ENCODE data around the gene ITPKB.

The ITPKB gene

DNA sequence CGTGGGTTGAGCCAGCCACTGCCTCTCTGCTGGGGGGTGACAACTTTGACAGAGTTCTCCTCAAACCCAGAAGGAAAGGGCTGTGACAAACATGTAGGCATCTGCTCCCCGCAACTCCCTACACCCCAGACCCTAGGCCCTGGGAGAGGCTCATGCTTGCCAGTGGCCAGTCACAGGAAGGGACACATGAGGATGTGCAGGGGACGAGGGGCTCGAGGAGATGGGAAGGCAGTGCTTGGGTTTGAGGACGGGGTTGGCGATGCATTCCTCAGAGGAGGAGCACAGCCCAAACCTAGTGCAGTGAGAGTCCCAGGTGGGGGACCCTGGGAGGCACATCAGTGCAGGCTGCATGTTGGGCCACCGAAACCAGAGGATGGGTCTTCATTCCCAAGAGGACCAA, 128.4 kb downstream of the ITPKB start:
- no peak for DNase-seq (ENCODE audit: low read depth)
- no peak for TF ChIP-seq MAX (IDR thresholded peaks at IDR 0.05; ENCODE audit: low read depth, low read length)
- TF ChIP-seq POLR2A (IDR thresholded peaks at IDR 0.05; ENCODE audit: extremely low read depth, insufficient read length), result no peak
- TF ChIP-seq CTCF (IDR thresholded peaks at IDR 0.05; ENCODE audit: low read depth, low read length), result no peak
- TF ChIP-seq MYC (IDR thresholded peaks at IDR 0.05; ENCODE audit: low read depth, low read length), result no peak
- H3K4me3 ChIP-seq (ENCODE audit: low read depth, low read length), result no peak overlapping the region

DNA sequence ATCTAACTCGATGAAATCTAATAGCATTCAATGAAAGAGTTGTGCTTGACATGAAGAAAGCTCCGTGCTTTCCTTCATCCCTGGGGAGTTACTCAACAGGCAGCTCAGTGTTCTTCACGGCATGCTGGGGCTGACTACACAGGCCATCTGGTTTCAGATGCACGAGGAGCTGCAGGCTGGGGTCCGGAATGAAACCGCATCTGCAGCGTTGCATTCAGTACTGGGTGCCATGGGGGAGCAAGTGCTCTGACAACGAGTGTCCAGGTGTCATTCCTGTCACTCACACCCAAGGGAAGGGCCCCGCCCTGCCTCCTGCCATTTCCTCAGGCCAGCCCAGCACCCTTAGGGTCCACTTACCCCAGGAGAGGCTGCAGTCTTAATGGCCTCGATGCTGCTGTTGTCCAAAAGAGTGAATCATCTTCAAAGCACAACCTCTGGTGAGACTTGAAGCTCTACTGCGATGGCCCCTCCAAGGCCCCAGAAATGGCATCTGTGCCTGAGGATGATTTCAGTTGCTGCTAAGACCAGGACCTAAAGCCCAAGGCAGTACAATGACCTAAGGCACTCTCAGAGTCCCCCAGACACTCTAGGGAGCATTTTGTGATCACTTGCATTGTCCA, 129.1 kb downstream of the ITPKB start:
- DNase-seq (ENCODE audit: low read depth), result peak; percentile 52

GRCh38 chr1:226608699-226609505, 130.2 kb downstream of the ITPKB start:
- TF ChIP-seq CTCF (IDR thresholded peaks at IDR 0.05; ENCODE audit: low read depth, low read length) (peak; percentile 85), POLR2A (IDR thresholded peaks at IDR 0.05; ENCODE audit: extremely low read depth, insufficient read length) (no peak)
- H3K4me3 ChIP-seq (ENCODE audit: low read depth, low read length), result no peak overlapping the region

More for the DNA sequence above, 129.1 kb downstream of the ITPKB start:
- TF ChIP-seq POLR2A (IDR thresholded peaks at IDR 0.05; ENCODE audit: extremely low read depth, insufficient read length) (no peak), MAX (IDR thresholded peaks at IDR 0.05; ENCODE audit: low read depth, low read length) (no peak), MYC (IDR thresholded peaks at IDR 0.05; ENCODE audit: low read depth, low read length) (no peak), CTCF (IDR thresholded peaks at IDR 0.05; ENCODE audit: low read depth, low read length) (no peak)
- H3K4me3 ChIP-seq (ENCODE audit: low read depth, low read length), result no peak overlapping the region

GRCh38 chr1:226607821-226608220, 131.3 kb downstream of the ITPKB start:
- H3K4me3 ChIP-seq (ENCODE audit: low read depth, low read length), result no peak overlapping the region
- DNase-seq (ENCODE audit: low read depth), result no peak
- TF ChIP-seq CTCF (IDR thresholded peaks at IDR 0.05; ENCODE audit: low read depth, low read length) (no peak), MAX (IDR thresholded peaks at IDR 0.05; ENCODE audit: low read depth, low read length) (no peak), POLR2A (IDR thresholded peaks at IDR 0.05; ENCODE audit: extremely low read depth, insufficient read length) (no peak), MYC (IDR thresholded peaks at IDR 0.05; ENCODE audit: low read depth, low read length) (no peak)

More at GRCh38 chr1:226608699-226609505, 130.2 kb downstream of the ITPKB start:
- peak; percentile 76 for DNase-seq (ENCODE audit: low read depth)

- H3K4me3 ChIP-seq (ENCODE audit: low read depth, low read length), result no peak overlapping the region
- DNase-seq (ENCODE audit: low read depth), result no peak
- TF ChIP-seq MYC (IDR thresholded peaks at IDR 0.05; ENCODE audit: low read depth, low read length), result no peak
- no peak for TF ChIP-seq CTCF (IDR thresholded peaks at IDR 0.05; ENCODE audit: low read depth, low read length)
- no peak for TF ChIP-seq MAX (IDR thresholded peaks at IDR 0.05; ENCODE audit: low read depth, low read length)
- no peak for TF ChIP-seq POLR2A (IDR thresholded peaks at IDR 0.05; ENCODE audit: extremely low read depth, insufficient read length)
Measured at GRCh38 chr1:226607268-226607660, 131.8 kb downstream of the ITPKB start.
